GM04504 (cell line): ENCODE measurements around the gene PNP.
"Not testable (repeated sequence)": the region's sequence is repeated elsewhere in the genome, so short reads cannot be mapped to it uniquely, and the experiment has no call there.

Source experiments
- DNase-seq: peaks from one replicate; pipeline ENCODE4 v3.0.0-alpha.2; 2012; ENCODE audit warnings: low read depth

The PNP gene

DNA sequence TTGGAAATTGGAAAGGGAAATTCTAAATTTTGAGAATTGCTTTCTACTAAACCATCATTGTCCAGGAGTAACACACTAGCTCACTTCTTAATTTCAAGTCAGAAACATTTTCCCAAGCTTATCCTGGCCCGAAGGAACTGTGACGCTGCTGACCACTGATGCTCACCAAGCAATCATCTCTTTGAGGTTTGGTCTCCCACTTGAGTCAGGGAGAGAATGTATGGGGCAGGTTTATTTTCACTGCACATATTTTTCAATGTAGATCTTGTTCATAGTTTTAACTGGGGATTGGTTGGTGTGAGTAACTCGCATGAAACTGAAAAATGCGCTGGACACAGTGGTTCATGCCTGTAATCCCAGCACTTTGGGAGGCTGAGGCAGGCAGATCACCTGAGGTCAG, 23.3 kb downstream of the PNP start:
- DNase-seq: no peak

DNA sequence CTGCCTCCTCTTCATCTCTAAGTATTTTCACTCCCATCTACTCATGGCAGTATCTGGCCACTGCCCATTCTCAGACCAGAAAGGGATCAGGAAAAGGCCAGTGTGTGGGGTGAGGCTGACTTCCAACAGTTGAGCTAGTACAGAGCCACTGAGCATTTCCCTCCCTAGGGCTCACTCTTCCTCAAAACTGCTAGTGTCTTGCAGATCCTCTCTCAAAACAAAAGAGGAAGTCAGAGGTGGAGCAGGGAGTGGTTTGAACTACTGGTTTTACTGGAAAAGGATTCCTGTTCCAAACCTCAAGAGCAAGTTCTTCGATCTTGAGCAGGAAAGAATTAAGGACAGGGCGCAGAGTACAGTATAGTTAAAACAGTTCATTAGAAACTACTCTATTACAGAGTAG, 24.4 kb downstream of the PNP start:
- no peak for DNase-seq

DNA sequence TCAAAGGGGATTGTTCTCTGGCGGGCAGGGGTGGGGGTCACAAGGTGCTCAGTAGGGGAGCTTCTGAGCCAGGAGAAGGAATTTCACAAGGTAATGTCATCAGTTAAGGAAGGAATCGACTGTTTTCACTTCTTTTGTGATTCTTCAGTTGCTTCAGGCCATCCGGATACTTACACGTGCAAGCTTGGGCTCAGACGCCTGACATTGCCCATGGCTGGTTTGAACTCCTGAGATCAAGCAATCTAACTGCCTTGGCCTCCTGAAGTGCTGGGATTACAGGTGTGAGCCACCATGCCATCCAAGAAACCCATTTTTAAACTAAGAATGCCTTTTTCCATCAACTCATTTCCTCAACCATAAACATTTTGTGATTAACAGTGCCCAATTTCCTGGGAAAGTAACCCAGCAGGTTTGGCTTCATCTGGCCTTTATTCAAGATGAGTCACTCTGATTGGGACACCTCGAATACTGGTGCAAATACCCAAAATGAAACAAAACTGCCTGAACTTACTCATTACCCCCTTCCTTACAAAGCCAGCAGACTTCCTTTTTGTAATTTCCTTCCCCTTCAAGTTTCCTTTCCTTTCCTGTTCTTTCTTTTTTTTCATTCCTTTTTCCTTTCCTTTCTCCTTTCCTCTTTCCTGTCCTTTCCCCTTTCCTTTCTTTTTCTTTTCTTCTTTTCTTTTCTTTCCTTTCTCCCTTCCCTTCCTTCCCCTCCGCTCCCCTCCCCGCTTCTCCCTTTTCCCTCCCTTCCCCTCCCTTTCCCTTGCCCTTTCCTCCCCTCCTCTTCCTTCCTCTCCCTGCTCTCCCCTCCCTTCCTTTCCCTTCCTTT, 25.9 kb downstream of the PNP start:
- DNase-seq: no peak

DNA sequence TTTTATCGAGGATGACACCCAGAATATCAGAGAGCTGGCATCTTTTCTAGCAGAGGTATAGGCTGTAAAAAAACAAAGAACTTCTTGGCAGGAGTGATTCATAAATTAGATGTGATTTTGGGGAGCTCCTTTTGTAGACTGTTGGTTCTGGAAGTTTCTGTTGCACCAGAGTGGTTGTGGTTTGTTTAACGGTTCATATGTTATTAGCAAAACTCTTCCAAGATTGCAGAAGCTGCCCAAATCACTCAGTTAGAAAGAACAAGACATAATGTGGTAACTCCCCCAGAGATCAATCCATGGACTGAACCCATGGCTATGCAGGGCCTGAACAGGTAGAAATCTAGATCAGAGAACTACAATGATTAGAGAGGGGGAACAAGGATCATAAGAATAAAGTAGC, 29.4 kb downstream of the PNP start:
- no peak for DNase-seq

DNA sequence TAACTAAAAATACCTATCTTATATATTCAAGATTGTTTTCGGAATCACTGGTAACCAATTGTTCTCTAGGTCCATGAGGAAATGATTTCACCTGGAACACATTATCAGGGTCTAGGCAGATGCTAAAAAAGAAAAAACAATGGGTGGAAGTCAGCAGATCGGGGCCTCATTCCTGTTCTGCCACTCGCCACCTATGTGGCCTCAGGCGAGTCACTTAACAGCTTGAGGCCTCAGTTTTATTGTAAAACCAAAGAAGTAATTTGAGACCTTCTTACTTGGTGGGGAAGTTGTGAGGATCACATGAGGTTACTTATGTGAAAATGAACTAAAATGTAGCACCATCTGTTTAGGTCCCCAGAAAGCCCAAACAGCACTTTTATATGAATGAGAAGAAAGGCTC, 29.9 kb downstream of the PNP start:
- no peak for DNase-seq

DNA sequence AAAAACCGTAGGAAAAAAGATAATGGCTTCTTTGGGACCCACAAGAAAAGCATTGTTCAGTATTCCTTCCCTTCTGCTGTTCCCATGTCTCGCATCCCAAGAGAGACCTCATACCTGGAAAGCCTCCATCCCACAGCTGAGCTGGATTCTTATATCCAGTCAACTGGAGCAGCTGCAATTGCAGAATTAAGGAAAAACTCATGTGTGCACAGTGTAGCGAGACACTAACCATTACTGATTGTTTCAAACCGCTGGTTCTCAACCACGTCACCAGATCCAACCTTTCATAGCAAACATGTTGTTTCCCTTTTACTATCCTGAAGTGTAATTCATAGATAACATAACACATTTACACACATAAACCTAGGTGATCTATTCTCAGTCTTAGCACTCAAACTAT, 30.7 kb downstream of the PNP start:
- no peak for DNase-seq

DNA sequence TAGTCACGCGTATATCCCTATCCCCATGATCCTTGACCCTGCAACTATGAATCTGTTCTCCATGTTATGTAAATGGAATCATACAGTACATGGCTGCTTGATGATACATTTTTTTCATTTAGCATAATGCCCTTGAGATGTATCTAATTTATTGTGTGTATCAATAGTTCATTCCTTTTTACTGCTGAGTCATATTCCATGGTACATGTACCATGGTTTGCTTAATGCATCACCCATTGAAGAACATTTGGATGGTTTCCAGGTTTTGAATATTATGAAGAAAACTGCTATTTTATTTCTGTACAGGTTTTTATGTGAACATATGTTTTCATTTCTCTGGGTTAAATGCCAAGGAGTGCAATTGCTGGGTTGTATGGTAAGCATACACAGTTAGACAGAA, 32.1 kb downstream of the PNP start:
- no peak for DNase-seq

DNA sequence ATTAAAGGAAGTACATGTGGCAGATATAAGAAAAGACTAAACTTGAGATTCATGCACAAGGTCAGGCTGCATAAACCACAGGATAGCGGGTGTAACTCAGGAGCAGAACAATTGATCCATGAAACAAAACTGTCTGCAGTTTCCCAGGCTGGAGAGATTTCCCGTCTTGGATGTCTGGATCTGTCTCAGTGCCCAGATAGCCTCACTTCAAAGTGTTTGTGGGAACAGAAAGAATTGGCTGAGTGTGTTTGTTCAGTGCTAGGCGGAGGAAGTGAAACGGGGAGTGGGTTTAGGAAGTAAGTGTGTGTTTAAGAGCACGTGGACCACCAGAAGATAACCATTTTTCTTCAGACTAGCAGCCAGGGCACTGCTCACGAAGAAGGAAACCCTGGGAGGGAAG, 34.7 kb downstream of the PNP start:
- DNase-seq: no peak

DNA sequence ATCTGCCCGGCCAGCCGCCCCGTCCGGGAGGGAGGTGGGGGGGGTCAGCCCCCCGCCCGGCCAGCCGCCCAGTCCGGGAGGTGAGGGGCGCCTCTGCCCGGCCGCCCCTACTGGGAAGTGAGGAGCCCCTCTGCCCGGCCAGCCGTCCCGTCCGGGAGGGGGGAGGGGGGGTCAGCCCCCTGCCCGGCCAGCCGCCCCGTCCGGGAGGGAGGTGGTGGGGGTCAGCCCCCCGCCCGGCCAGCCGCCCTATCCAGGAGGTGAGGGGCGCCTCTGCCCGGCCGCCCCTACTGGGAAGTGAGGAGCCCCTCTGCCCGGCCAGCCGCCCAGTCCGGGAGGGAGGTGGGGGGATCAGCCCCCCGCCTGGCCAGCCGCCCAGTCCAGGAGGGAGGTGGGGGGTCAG, 37.1 kb downstream of the PNP start:
- not testable (repeated sequence) for DNase-seq

DNA sequence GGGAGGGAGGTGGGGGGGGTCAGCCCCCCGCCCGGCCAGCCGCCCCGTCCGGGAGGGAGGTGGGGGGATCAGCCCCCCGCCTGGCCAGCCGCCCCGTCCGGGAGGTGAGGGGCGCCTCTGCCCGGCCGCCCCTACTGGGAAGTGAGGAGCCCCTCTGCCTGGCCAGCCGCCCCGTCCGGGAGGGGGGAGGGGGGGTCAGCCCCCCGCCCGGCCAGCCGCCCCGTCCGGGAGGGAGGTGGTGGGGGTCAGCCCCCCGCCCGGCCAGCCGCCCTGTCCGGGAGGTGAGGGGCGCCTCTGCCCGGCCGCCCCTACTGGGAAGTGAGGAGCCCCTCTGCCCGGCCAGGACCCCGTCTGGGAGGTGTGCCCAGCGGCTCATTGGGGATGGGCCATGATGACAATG, 37.5 kb downstream of the PNP start:
- not testable (repeated sequence) for DNase-seq

DNA sequence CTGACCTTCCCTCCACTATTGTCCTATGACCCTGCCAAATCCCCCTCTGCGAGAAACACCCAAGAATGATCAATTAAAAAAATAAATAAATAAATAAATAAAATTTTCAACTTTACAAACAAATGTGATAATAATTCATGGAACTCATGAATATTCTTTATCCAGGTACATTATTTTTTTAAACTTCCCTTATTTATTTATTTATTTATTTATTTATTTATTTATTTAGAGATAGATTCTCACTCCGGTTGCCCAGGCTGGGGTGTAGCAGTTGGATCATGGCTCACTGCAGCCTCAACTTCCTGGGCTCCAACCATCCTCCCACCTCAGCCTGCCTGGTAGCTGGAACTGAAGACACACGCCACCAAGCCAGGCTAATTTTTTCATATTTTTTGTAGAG, 38.3 kb downstream of the PNP start:
- DNase-seq: not testable (repeated sequence)

DNA sequence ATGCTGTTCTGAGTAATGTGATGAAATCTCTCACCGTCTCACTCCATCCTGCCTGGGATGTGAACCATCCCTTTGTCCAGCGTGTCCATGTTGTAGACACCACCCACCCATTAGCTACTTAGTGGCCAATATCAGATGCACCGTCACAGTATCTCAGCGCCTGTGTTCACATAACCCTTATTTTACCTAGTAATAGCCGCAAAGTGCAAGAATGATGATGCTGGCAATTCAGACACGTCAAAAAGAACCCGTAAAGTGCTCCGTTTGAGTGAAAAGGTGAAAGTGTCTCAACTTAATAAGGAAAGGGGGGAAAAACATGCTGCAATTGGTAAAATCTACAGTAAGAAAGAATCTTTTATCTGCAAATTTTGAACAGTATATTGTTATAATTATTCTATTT, 39.2 kb downstream of the PNP start:
- no peak for DNase-seq

DNA sequence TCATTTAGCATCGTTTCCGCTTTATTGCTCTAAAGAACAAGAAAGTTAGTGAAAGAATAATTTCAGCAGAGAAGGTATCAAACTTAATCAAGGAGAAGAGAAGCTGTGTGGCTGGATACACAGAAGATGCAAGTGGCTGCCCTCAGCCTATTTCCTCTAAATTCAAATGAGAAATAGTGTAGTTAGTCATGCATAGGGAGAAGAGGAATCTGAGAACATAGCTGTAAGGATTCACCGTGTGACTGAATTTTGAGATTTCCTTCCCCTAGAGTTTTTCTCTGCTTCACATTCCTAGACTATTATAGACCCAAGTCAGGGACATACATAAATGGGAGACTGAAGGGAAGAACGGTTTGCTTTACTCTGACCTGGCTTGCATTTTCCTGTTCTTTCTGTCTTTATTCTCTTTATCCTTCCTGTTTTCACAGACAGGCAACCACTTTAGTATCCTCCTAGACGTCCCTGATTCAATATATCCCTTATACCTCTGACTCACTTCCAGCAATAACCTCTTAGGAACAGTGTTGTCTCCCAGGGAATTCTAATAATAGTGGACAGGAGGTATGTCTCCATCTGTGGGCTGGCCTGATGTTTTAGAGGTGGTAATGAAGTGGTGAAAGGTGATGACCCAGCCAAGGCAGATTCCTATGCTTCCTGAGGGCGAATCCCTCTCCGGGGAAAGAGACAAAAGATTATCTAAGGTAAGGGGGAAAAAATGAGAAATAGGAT, 43.1 kb downstream of the PNP start:
- DNase-seq: no peak

DNA sequence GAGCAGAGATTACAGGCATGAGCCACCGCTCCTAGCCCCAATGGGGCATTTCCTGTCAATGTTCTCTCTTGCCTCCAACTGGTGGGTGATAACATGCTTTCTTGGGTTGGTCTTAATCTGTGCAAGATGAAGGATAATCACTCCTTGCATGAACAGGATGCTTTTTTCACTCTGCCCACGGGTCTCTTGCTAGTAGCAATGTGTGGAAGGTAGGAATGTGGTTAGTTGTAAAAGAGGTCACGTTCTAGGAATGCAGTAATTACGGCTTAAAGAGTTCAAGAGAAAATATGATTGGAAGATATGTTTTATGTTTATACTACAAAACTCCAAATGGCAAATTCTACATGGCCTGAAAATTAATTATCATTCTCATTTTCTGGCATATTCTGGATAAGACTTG, 46.6 kb downstream of the PNP start:
- no peak for DNase-seq

DNA sequence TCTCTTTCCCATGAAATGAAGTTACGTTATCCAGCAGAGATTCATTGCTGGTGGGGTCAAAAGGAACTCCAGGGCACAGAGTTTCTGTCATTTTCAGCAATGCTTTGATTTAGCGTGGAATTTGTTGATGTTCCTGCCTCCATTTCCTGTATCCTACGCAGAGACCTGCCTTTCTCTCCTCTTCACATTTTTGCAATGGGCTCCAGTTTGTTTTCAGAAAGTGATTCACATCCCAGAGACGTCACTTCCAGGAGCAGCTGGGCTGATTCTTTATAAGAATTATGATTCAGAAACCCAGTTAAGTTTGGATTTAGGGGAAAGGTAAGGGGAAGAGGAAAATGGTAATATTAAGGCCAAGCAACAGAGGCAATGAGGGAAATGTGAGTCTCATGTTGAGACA, 47.7 kb downstream of the PNP start:
- no peak for DNase-seq

DNA sequence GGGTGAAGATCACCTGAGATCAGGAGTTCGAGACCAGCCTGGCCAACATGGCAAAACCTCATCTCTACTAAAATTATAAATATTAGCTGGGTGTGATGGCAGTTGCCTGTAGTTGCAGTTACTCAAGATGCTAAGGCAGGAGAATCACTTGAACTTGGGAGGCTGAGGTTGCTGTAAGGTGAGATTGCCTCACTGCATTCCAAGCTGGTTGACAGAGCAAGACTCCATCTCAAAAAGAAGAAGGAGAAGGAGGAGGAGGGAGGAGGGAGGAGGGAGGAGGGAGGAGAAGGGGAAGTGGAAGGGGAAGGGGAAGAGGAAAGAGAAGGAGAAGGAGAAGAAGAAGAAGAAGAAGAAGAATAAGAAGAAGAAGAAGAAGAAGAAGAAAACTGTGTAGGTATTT, 53.1 kb downstream of the PNP start:
- no peak for DNase-seq

DNA sequence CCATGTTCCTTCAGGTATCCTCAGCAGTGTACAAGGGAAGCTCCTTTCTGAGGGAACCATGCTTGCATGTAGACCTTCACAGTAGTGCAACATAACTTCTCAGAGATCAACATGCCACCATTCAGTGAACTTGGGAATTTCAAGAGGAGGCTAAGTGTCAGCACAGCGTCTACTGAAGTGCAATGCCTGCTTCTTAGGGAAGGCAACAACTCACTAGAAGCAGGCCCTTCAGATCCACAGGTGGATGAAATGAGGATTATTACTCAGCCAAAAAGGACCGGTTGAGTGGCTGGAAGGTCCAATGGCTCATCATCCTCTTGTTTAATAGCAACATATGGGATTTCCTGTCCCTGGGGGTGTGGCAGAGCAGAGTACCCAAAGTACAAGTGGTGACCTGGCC, 54.8 kb downstream of the PNP start:
- DNase-seq: no peak
